ENCODE measurements around the gene ERAP2.

The ERAP2 gene

GRCh38 chr5:96926276-96926675, 50.0 kb downstream of the ERAP2 start:
- H4K91ac ChIP-seq (ENCODE audit: low read length), result no peak overlapping the region
- H3K9ac ChIP-seq (ENCODE audit: low read length), result no peak overlapping the region
- H4K8ac ChIP-seq (ENCODE audit: low read length), result no peak overlapping the region
- no peak overlapping the region for H3K18ac ChIP-seq (ENCODE audit: low read depth in 1 of 2, low read length in 2 of 2)
- no peak overlapping the region for H3K4me2 ChIP-seq (ENCODE audit: low read length, poor library complexity, severe bottlenecking)
- H3K23ac ChIP-seq (ENCODE audit: low read length in 2 of 2), result no peak overlapping the region
- H3K27ac ChIP-seq (ENCODE audit: low read length, poor library complexity, severe bottlenecking), result no peak overlapping the region
- H3K4ac ChIP-seq (ENCODE audit: low read depth in 1 of 2, low read length in 2 of 2), result no peak overlapping the region
- H3K4me1 ChIP-seq (ENCODE audit: control insufficient read depth, insufficient read depth, low read depth, low read length), result no peaks in the 10 kb centered on the region
- no peaks in the 10 kb centered on the region for H3K36me3 ChIP-seq (ENCODE audit: control insufficient read depth in 1 of 2, insufficient read depth in 2 of 2, low read depth in 1 of 2, low read length in 2 of 2)
- no peak overlapping the region for H2AK5ac ChIP-seq (ENCODE audit: low read length, severe bottlenecking)
- no peaks in the 10 kb centered on the region for H3K27me3 ChIP-seq (ENCODE audit: control insufficient read depth in 1 of 2, insufficient read depth in 1 of 2, low read length in 2 of 2)
- H2AFZ ChIP-seq (ENCODE audit: low read depth, low read length), result no peak overlapping the region
- no peak overlapping the region for H3K4me3 ChIP-seq (ENCODE audit: insufficient read depth in 1 of 2, low read depth in 1 of 2, low read length in 2 of 2)
- WGBS, result 100% methylated on average over 1 of the region's 1 CpG
- no peak overlapping the region for H2BK5ac ChIP-seq (ENCODE audit: low read depth, low read length, poor library complexity, severe bottlenecking)
- H3K79me1 ChIP-seq (replicated peaks; ENCODE audit: low read length, poor library complexity, severe bottlenecking), result peaks cover 8% of the 10 kb centered on the region
- no peak for DNase-seq
- H3K14ac ChIP-seq (ENCODE audit: low read length in 2 of 2), result no peak overlapping the region
- no peaks in the 10 kb centered on the region for H3K9me3 ChIP-seq (ENCODE audit: control insufficient read depth, low read length)
- H2BK120ac ChIP-seq (ENCODE audit: low read depth, low read length), result no peak overlapping the region
- H2BK12ac ChIP-seq (ENCODE audit: low read length in 2 of 2), result no peak overlapping the region
- no peak overlapping the region for H2BK15ac ChIP-seq (ENCODE audit: low read depth, poor library complexity, severe bottlenecking)

DNA sequence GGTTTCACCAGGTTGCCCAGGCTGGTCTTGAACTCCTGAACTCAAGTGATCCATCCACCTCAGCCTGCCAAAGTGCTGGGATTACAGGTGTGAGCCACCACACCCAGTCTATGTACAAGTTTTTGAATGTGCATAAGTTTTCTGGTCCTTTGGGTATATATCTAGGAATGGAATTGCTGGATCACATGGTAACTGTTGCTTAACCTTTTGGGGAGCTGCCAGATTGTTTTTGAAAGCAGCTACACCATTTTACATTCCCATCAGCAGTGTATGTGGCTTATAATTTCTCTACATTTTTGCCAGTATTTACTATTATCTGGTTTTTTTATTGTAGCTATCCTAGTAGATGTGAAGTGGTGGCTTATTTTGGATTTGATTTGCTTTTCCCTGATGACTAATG, 50.7 kb downstream of the ERAP2 start:
- no peaks in the 10 kb centered on the region for H3K9me3 ChIP-seq (ENCODE audit: control insufficient read depth, low read length)
- no peak overlapping the region for H2AK5ac ChIP-seq (ENCODE audit: low read length, severe bottlenecking)
- no peak overlapping the region for H3K23ac ChIP-seq (ENCODE audit: low read length in 2 of 2)
- H3K18ac ChIP-seq (ENCODE audit: low read depth in 1 of 2, low read length in 2 of 2), result no peak overlapping the region
- no peak overlapping the region for H3K9ac ChIP-seq (ENCODE audit: low read length)
- no peaks in the 10 kb centered on the region for H3K27me3 ChIP-seq (ENCODE audit: control insufficient read depth in 1 of 2, insufficient read depth in 1 of 2, low read length in 2 of 2)
- no peak overlapping the region for H4K91ac ChIP-seq (ENCODE audit: low read length)
- no peak overlapping the region for H3K14ac ChIP-seq (ENCODE audit: low read length in 2 of 2)
- no peak overlapping the region for H2BK5ac ChIP-seq (ENCODE audit: low read depth, low read length, poor library complexity, severe bottlenecking)
- H2BK12ac ChIP-seq (ENCODE audit: low read length in 2 of 2), result no peak overlapping the region
- H3K36me3 ChIP-seq (ENCODE audit: control insufficient read depth in 1 of 2, insufficient read depth in 2 of 2, low read depth in 1 of 2, low read length in 2 of 2), result no peaks in the 10 kb centered on the region
- no peak overlapping the region for H3K4ac ChIP-seq (ENCODE audit: low read depth in 1 of 2, low read length in 2 of 2)
- H3K27ac ChIP-seq (ENCODE audit: low read length, poor library complexity, severe bottlenecking), result no peak overlapping the region
- peaks cover 9% of the 10 kb centered on the region for H3K79me1 ChIP-seq (replicated peaks; ENCODE audit: low read length, poor library complexity, severe bottlenecking)
- DNase-seq, result no peak
- H4K8ac ChIP-seq (ENCODE audit: low read length), result no peak overlapping the region
- H3K4me2 ChIP-seq (ENCODE audit: low read length, poor library complexity, severe bottlenecking), result no peak overlapping the region
- H2BK120ac ChIP-seq (ENCODE audit: low read depth, low read length), result no peak overlapping the region
- no peaks in the 10 kb centered on the region for H3K4me1 ChIP-seq (ENCODE audit: control insufficient read depth, insufficient read depth, low read depth, low read length)
- H2BK15ac ChIP-seq (ENCODE audit: low read depth, poor library complexity, severe bottlenecking), result no peak overlapping the region
- no peak overlapping the region for H2AFZ ChIP-seq (ENCODE audit: low read depth, low read length)
- H3K4me3 ChIP-seq (ENCODE audit: insufficient read depth in 1 of 2, low read depth in 1 of 2, low read length in 2 of 2), result no peak overlapping the region

- WGBS, result 96% methylated on average over 7 of the region's 7 CpGs
- no peak for DNase-seq
- no peak overlapping the region for H3K4ac ChIP-seq (ENCODE audit: low read depth in 1 of 2, low read length in 2 of 2)
- H2BK120ac ChIP-seq (ENCODE audit: low read depth, low read length), result no peak overlapping the region
- H3K27me3 ChIP-seq (ENCODE audit: control insufficient read depth in 1 of 2, insufficient read depth in 1 of 2, low read length in 2 of 2), result no peaks in the 10 kb centered on the region
- no peak overlapping the region for H2AFZ ChIP-seq (ENCODE audit: low read depth, low read length)
- no peak overlapping the region for H3K27ac ChIP-seq (ENCODE audit: low read length, poor library complexity, severe bottlenecking)
- peaks cover 11% of the 10 kb centered on the region for H3K79me1 ChIP-seq (replicated peaks; ENCODE audit: low read length, poor library complexity, severe bottlenecking)
- no peak overlapping the region for H3K18ac ChIP-seq (ENCODE audit: low read depth in 1 of 2, low read length in 2 of 2)
- H2BK12ac ChIP-seq (ENCODE audit: low read length in 2 of 2), result no peak overlapping the region
- H3K9me3 ChIP-seq (ENCODE audit: control insufficient read depth, low read length), result no peaks in the 10 kb centered on the region
- H3K9ac ChIP-seq (ENCODE audit: low read length), result no peak overlapping the region
- peaks cover 1% of the 10 kb centered on the region for H3K4me1 ChIP-seq (ENCODE audit: control insufficient read depth, insufficient read depth, low read depth, low read length)
- no peak overlapping the region for H3K4me3 ChIP-seq (ENCODE audit: insufficient read depth in 1 of 2, low read depth in 1 of 2, low read length in 2 of 2)
- H3K4me2 ChIP-seq (ENCODE audit: low read length, poor library complexity, severe bottlenecking), result no peak overlapping the region
- no peaks in the 10 kb centered on the region for H3K36me3 ChIP-seq (ENCODE audit: control insufficient read depth in 1 of 2, insufficient read depth in 2 of 2, low read depth in 1 of 2, low read length in 2 of 2)
- H3K23ac ChIP-seq (ENCODE audit: low read length in 2 of 2), result no peak overlapping the region
- H2BK5ac ChIP-seq (ENCODE audit: low read depth, low read length, poor library complexity, severe bottlenecking), result no peak overlapping the region
- H2AK5ac ChIP-seq (ENCODE audit: low read length, severe bottlenecking), result no peak overlapping the region
- H4K91ac ChIP-seq (ENCODE audit: low read length), result no peak overlapping the region
- no peak overlapping the region for H2BK15ac ChIP-seq (ENCODE audit: low read depth, poor library complexity, severe bottlenecking)
- H4K8ac ChIP-seq (ENCODE audit: low read length), result no peak overlapping the region
- no peak overlapping the region for H3K14ac ChIP-seq (ENCODE audit: low read length in 2 of 2)
Measured at GRCh38 chr5:96928931-96929708, 52.8 kb downstream of the ERAP2 start.

- H3K4me2 ChIP-seq (ENCODE audit: low read length, poor library complexity, severe bottlenecking), result no peak overlapping the region
- H3K4ac ChIP-seq (ENCODE audit: low read depth in 1 of 2, low read length in 2 of 2), result no peak overlapping the region
- no peak overlapping the region for H3K23ac ChIP-seq (ENCODE audit: low read length in 2 of 2)
- H4K8ac ChIP-seq (ENCODE audit: low read length), result no peak overlapping the region
- no peaks in the 10 kb centered on the region for H3K27me3 ChIP-seq (ENCODE audit: control insufficient read depth in 1 of 2, insufficient read depth in 1 of 2, low read length in 2 of 2)
- no peak overlapping the region for H2BK5ac ChIP-seq (ENCODE audit: low read depth, low read length, poor library complexity, severe bottlenecking)
- H3K9me3 ChIP-seq (ENCODE audit: control insufficient read depth, low read length), result no peaks in the 10 kb centered on the region
- H2BK15ac ChIP-seq (ENCODE audit: low read depth, poor library complexity, severe bottlenecking), result no peak overlapping the region
- no peak overlapping the region for H3K18ac ChIP-seq (ENCODE audit: low read depth in 1 of 2, low read length in 2 of 2)
- no peak overlapping the region for H2BK12ac ChIP-seq (ENCODE audit: low read length in 2 of 2)
- H2BK120ac ChIP-seq (ENCODE audit: low read depth, low read length), result no peak overlapping the region
- no peak overlapping the region for H2AK5ac ChIP-seq (ENCODE audit: low read length, severe bottlenecking)
- no peak overlapping the region for H3K14ac ChIP-seq (ENCODE audit: low read length in 2 of 2)
- peaks cover 1% of the 10 kb centered on the region for H3K4me1 ChIP-seq (ENCODE audit: control insufficient read depth, insufficient read depth, low read depth, low read length)
- no peak overlapping the region for H4K91ac ChIP-seq (ENCODE audit: low read length)
- H3K79me1 ChIP-seq (replicated peaks; ENCODE audit: low read length, poor library complexity, severe bottlenecking), result peaks cover 11% of the 10 kb centered on the region
- no peak overlapping the region for H3K27ac ChIP-seq (ENCODE audit: low read length, poor library complexity, severe bottlenecking)
- no peak overlapping the region for H3K4me3 ChIP-seq (ENCODE audit: insufficient read depth in 1 of 2, low read depth in 1 of 2, low read length in 2 of 2)
- 97% methylated on average over 3 of the region's 3 CpGs for WGBS
- H3K9ac ChIP-seq (ENCODE audit: low read length), result no peak overlapping the region
- no peaks in the 10 kb centered on the region for H3K36me3 ChIP-seq (ENCODE audit: control insufficient read depth in 1 of 2, insufficient read depth in 2 of 2, low read depth in 1 of 2, low read length in 2 of 2)
- no peak overlapping the region for H2AFZ ChIP-seq (ENCODE audit: low read depth, low read length)
- DNase-seq, result no peak
Measured at GRCh38 chr5:96930058-96930457, 53.8 kb downstream of the ERAP2 start.

All from mesenchymal stem cell (in vitro differentiated cells and primary cell).